M059J (cell line): ENCODE data around the gene ARHGAP42. TPM values are rescaled to one million over a fixed set of nuclear protein-coding genes. Genes with fewer than 3 reads are reported as not detected.
"Not testable (repeated sequence)": the region's sequence is repeated elsewhere in the genome, so short reads cannot be mapped to it uniquely, and the experiment has no call there.

Source experiments
- DNase-seq: peaks from one replicate; pipeline ENCODE4 v3.0.0-alpha.2; 2012; ENCODE audit warnings: low read depth
- total RNA-seq: library from RNA; depleted of rRNA; stranded (reverse); fragments of >200 nt; shearing (Covaris generic); gene quantifications from 2 replicates; pipeline ENCODE4 v1.2.3, GENCODE V29; 2014

Gene ARHGAP42
- total RNA-seq, 1 experiment from 2014 or later: 5.9 TPM

DNA sequence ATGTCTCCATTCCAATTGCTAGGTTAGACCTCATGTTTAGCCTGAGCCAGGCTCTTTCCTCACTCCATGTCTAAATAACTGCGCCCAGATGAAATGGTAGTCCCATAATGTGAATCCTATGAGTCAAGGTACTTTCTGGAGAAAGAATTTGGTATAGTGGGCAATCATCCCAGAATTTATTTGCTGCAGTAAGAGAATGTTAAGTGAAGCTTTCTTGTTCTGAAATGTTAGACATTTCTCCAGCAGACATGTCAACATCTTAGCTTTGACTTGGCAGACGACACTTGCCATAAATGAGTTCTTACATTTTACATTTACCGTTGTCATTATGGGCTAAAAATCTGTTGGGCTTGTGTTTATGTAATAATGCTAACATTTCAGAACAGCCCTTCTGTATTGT, 277.3 kb downstream of the ARHGAP42 start:
- DNase-seq: peak; percentile 65

DNA sequence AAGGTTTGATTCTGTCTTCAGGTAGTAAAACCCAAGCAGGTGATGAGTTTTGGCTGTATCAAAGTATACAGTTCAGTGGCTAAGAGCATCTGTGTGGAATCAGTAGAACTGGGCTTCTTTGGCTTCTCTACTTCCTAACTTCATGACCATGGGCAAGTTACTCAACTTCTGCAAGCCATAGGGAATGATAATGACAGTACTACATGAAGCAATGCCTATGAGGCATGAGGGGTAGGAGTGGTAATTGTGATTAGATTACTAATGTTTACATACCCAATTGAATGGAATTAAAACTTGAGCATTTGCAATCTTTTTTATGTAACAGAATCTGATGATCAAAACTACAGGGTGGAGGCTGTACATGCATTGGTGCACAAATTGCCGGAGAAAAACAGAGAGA, 278.3 kb downstream of the ARHGAP42 start:
- no peak for DNase-seq

DNA sequence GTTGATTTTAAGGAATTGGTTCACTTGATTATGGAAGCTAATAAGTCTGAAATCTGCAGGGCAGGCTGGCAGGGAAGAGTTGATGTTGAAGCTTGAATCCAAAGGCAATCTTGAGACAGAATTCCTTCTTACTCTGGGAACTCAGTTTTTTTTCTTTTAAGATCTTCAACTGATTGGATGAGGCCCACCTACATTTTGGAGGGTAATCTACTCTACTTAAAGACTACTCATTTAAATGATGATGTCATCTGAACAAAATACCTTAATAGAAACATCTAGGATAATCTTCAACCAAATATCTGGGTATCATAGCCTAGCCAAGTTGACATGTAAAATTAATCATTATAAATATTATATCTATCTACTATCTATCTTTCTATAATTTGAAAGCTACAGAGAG, 279.3 kb downstream of the ARHGAP42 start:
- DNase-seq: no peak

DNA sequence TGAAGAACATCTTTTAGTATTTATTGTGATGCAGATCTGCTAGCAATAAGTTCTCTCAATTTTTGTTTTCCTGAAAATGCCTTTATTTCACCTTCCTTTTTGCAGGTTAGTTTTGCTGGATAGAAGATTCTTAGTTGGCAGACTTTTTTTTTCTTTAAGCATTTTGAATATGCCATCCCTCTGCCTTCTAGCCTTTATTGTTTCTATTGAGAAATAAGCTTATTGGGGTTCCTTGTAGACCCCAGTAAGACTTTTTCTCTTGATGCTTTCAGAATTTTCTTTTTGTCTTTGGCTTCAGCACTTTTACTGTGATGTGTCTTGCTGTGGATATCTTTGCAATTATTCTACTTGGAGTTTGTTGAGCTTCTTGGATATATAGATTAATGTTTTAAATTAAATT, 281.9 kb downstream of the ARHGAP42 start:
- no peak for DNase-seq

DNA sequence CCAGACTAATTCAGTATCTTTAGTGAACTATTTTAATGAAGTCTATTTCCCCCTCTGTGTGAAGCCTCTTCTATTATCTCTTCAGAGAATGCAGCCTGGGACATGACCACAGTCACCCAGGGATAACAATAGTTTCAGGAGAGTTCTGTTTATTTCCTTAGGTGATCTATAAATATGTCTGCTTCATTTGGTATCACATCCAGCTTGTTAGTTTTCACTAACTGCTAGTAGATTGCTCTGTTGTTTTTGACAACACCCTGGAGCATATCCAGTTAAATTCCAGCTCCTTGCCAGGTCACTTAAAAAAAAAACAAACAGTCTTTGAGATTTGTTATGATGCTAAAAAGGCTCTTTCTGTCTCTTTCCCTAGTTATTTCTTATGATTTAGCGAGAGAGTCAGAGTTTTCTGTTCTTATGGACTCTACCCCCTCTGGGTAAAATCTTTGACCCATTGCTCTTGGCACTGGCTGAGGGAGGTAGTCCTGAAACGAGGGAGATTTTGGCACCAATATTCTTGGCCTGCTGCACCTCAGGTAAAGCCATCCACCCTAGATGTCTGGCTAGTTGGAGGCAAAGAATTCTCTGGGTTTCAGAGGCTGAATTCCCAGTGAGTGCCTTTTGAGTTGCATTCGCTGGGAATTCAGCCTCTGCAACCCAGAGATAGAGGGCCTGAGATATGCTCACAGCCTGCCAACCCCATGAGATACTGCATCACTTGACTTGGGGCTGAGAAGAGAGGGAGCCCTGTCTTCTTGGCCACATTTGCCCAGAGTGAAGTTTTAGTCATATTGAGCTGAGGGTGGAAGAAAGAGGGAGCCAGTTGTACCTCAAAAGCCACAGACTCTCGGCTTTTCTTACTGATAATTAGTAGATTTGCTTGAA, 283.4 kb downstream of the ARHGAP42 start:
- DNase-seq: peak; percentile 29

DNA sequence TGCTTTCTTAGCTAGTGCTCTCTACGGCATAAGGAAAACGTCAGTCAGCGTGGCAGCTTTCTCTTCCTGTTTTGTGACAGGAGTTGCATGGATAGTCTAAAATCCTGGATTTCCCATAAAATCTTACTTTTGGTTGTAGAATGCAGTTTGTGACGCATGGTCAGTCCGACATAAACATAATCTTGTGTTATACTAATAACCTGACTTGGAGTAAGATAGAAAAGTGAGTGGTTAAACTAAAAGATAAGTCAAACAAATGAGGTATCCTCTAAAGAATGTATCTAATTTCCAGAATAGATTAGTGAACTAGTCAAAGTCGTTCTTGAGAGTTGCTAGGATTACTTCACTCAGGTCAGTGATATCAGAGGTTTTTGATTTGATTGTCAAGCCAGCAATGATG, 285.0 kb downstream of the ARHGAP42 start:
- no peak for DNase-seq

DNA sequence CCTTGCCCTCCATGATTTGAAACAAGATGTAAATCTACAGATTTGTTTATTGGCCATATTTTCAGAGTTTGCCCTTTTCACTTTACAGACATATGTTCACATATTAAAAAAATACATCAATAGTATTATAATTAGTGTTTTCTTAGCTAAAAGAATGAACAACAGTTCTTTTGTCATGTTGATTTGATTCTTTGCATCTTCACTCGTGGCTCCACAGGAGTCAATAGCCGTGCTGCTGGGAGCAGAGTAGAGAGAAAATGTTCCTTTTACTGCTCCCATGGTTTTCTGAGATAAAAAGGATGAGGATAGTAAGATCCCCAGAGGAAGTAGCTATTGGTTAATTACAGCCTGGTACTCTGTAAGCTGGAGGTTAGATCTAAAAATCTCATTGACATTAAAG, 291.4 kb downstream of the ARHGAP42 start:
- DNase-seq: no peak

DNA sequence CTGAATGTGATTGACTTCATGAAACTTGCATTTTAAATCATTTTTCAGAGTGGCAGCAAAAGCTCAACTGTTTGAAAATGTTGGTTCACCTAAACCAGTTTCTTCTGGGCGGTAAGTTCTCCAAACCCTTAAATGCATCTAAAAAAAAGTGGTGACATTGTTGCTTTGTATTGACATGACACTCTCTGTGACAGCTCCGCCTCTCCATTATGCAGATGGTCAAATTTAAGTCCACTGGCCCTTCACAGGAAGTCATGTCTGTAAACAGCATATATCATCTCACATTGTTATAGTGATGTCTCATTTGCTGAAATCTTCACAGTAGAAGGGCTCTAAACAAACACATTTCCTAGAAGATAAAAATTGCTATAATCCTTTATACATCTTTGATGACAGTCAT, 291.9 kb downstream of the ARHGAP42 start:
- no peak for DNase-seq

DNA sequence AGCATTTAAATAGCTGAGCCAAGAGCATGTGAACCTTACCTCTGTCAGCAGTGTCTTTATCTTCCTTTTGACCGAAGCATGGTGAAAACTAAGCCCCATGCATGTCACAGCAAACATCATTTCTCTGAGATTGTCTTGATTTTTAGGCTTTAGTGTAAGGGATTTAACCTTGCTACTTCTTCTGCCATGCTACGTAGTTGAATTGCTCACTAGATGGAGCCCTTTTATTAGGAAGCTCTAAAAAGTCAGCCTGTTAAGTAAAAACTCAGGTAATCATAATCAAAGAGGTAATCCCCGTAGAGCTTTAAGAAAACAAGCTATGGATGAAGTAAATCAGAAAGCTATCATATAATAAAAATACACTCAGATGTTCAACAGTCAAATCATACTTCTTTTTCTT, 293.1 kb downstream of the ARHGAP42 start:
- peak; percentile 21 for DNase-seq

DNA sequence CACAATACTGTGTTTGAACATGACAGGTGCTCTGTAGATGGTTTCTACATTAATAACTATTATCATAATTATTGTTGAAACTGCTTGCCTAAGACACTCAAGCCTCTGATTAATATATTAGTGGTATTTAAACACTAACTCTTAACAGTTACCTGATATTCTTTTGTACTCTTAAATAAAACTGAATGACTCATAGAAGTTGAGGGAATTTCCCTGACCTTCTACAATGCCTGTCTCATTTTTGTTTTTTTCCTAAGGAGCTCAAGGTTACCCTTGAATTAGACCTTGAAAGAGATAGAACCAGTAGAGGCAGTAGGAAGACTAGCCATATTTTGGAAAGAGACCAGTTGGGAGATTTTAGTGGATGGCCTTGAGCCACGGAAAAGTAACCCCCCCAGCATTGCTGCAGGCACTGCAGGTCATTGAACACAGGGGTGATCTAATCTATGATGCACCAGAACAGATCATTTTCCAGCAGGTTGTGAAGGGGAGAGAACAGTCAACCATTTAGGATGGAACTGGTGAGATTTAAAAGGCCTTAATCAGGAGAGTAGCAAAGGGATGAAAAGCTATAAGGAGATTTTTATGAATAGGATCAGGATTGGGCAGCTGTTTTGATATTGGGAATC, 294.2 kb downstream of the ARHGAP42 start:
- DNase-seq: peak; percentile 32

DNA sequence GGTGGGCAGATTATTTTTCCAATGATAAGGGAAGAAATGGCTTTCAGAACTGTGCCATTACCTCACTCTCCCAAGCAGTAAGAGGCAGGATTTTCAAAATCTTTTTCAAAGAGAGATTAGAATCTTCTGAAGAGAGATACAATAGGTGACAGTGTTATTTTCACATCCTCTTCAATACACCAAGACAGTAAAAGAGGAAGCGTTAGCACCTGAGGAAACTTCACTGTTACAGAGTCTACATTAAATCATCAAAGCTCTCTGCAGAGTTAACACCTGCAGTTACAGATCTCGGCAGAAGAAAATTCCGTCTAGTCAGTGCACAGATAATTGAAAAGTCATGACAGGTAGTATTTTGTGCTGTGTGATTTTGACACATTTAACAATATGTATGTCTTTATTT, 297.6 kb downstream of the ARHGAP42 start:
- no peak for DNase-seq

DNA sequence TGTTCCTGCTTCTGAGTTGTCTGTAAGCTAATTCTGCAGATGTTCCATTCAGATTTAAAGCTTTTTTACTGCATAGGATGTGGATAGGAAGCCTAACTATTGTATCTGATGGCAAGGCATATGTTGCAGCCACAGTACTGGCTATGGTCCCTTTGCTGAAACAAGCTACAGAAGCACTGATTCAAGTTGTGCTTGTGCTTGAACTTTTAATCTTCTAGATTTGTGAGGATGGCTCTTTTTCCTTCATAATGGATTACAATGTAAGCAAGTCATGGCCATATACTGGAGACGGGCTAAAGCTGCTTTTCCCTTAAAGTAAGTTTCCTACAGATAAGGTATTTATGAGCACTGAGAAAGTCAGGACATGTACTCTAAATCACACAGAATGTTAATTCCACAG, 303.8 kb downstream of the ARHGAP42 start:
- DNase-seq: no peak

DNA sequence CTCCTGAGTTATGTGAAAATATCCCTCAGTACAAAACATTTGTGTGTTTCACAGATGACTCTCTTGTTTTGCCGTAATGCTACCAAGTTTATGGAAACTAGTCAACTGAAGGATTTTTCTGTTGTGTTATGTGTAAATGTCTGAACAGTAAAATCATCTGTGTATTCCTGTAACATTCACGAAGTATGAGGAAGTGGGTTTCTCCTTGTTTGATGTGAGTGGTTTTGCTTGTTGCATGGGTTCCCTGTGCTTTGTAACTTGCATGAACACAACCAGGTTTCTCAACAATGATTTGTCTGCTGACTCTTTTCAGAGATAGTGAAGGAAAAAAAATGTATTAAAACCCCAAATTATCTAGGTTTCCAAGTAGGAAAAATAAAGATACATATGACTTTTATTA, 304.5 kb downstream of the ARHGAP42 start:
- no peak for DNase-seq

DNA sequence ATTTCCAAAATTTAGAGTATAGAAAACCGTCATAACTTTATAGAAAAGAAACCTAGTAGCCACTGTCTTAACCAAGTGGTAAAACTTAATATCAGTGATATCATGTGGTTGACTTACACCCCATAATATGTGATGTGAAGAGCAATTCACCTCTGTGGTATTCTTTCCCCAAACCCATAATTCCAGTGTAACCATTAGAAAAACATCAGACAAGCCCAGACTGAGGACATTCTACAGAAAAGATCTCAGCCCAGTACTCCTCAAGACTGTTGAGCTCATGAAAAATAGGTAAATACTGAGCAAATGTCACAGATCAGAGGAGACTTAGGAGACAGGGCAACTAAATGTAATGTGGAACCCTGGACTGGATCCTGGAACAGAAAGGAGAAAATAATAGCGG, 307.9 kb downstream of the ARHGAP42 start:
- DNase-seq: no peak

DNA sequence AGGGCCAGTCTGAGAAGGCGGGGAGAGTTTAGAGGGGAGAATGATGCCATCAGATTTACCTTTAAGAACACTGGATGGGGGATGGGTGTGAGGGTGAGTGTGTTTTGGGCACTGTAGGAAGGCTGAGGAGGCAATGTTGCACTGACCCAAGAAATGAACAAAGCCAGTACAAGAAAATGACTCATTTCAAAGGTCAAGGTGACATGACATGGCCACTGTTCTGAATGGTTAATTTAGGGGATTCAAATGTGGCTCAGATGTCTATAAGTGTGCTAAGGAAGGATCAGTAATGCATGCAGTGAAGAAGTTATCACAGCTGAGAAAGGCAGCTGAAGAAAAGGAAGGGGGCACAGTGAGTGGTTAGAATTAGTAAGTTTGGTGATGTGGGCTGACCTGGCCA, 312.7 kb downstream of the ARHGAP42 start:
- DNase-seq: peak; percentile 13

DNA sequence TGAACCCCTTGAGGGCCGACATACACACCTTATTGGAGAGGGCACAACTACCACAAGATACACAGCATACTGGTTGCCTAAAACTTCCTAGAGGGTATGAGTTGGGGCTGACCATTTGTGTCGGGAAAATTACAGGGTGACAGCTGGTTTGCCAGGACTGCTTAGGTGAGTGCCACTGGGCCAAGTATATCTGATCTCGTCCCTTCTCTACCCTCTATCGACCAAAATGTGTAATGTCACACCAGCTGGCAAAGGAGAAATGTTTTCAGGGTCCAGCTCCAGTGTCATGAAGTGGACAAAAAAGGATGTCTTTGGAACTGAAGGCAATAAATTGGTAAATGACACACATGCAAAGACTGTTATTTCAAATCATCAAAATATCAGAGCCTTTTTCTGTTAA, 316.4 kb downstream of the ARHGAP42 start:
- peak; percentile 28 for DNase-seq

DNA sequence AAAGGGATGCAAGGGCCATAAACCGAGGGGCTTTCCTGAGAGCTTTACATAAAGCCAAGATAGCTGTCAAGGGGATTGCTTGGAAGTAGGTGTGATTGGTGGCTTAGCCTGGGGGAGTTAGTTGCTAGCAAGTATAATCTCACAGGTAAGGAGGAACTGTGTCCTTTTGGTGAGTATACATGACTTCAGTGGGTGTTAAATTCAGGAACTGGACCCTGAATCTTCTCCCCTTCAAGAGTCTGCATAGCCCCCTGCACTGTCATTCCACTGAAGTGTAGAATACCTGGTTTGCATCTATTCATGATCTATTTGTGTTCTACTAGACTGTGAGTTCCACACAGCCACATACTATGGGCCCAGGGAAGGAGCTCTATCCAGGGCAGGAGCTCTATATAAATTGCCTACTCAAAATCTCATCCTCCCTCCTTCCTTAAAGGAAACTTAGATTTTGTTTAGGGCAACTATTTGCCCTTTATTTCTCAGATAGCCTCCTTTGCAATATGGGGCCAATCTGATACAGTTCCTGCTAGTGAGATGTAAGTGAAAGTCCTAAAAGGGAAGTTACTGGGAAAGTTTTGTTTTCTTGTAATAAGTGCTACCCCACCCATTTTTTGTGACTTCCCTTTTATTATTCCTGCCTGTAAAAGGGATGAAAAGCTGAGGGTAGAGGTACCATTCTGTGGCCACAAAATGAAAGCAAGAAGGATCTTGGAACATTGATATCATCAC, 322.0 kb downstream of the ARHGAP42 start:
- no peak for DNase-seq

DNA sequence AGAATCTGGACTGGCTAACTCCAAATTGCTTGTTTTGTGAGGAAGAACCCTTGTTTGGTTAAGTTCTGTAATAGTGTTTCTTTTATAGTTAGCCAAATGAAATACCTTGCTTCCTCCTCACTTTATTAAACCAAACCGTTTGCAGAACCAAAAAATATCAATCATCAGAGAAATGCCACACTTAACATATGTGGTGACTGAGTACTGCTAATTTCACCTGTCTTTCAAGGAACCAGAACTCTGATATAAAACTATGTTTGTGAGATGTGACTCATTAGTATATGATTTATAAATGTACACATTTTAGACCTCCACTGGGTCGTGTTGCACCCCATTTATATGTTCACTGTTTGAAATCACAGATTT, 322.6 kb downstream of the ARHGAP42 start:
- no peak for DNase-seq

DNA sequence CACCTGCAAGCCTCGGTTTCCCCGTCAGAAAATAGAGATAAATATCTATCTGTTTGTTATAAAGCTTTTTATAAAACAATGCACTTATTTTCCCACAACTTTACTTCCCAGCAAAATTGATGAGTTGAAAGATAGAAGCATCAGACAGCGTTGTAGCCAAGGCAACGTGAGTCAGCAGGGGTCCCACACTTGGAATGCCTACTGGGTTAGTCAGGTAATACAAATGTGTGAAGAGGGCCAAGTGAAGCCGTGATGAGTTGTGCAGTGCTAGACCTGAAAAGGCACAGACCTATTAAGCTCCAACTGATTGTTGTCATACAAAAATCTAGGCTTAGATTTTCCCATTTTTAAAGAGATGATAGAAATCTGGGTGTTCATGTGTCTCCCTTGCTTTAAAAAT, 323.8 kb downstream of the ARHGAP42 start:
- DNase-seq: peak; percentile 69

DNA sequence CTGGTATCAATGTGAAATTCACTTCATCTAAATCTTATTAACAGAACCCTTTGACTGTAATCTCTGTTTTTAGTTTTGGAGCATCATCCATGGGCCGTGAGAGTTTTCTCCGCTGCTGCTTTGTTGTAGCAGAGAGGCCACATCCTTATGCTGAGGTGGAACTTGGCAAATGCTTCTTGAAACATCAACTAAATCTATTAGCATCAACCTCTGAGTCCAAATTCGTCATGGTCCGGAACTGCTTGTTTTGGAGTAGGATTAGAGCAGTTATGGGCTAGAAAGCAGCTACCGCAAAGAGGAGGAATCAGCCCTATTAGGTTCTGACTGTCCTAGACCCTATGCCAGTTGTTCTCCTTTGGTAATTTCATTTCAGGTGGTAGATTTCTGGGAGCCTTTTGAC, 324.8 kb downstream of the ARHGAP42 start:
- DNase-seq: peak; percentile 25

DNA sequence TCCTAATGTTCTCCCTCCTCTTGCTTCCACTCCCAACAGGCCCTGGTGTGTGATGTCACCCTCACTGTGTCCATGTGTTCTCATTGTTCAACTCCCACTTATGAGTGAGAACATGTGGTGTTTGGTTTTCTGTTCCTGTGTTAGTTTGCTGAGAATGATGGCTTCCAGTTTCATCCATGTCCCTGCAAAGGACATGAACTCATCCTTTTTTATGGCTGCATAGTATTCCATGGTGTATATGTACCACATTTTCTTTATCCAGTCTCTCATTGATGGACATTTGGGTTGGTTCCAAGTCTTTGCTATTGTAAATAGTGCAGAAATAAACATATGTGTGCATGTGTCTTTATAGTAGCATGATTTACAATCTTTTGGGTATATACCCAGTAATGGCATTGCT, 326.6 kb downstream of the ARHGAP42 start:
- not testable (repeated sequence) for DNase-seq

DNA sequence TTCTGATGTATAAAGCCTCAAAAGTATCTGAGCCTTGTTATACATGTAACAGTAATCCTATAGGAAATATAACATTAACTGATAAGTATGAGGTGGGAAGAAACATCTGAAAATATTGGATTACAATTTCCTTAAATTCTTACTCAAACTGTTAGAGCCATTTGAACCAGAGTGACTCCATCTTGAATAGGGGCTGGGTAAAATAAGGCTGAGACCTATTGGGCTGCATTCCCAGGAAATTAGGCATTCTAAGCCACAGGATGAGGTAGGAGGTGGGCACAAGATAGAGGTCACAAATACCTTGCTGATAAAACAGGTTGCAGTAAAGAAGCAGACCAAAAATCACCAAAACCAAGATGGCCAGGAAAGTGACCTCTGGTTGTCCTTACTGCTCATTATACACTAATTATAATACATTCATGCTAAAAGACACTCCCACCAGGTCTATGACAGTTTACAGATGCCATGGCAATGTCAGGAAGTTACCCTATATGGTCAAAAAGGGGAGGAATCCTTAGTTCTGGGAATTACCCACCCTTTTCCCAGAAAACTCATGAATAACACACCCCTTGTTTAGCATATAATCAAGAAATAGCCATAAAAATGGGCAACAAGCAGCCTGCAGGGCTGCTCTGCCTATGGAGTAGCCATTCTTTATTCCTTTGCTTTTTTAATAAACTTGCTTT, 327.7 kb downstream of the ARHGAP42 start:
- peak; percentile 12 for DNase-seq
